Posterior vena cava (tissue), 2 donors: ENCODE results near the gene MINAR2. TPM values are rescaled to one million over a fixed set of nuclear protein-coding genes. Genes with fewer than 3 reads are reported as not detected.

Experiments
- DNase-seq: peaks from one replicate; pipeline ENCODE4 v3.0.0-alpha.2; 2020; ENCODE audit warnings: low spot score
- intact Hi-C, 2 donors: fragments of 100-400 bp; cut with DNase I; formaldehyde crosslinking; loops; one replicate each; pipeline versions ENCODE4 v1.14.1 to v1.14.2; 2022 to 2023
- long read RNA-seq, 2 donors: library from polyadenylated mRNA; unstranded; transcript quantifications; one replicate each; pipeline ENCODE4 v2.0.0, GENCODE V29; 2020 to 2021
- total RNA-seq, 2 donors: library from RNA; stranded (reverse); fragmentation: NEBNext Ultra II Directional; extraction: Animal tissue kit (Norgen Biotek cat#: 25700); gene quantifications; one replicate each; pipeline ENCODE4 v1.2.1, GENCODE V29; 2021
- donor health status: DM: yes; HTN: yes; CAD: no.
- donor health status: DM: yes; HTN: yes; CAD: no.

The MINAR2 gene
- total RNA-seq, result not detected
- long read RNA-seq, donor 1, result 0 reads
- long read RNA-seq, donor 2, result 0 reads

GRCh38 chr5:129747572-129748407 lies at the start of gene MINAR2:
Gene MINAR2 (plus strand): TSS chr5:129748094. CDS start chr5:129748191, 97 bp downstream.
- intact Hi-C loops, result no loop called here
- DNase-seq, result no peak

DNA sequence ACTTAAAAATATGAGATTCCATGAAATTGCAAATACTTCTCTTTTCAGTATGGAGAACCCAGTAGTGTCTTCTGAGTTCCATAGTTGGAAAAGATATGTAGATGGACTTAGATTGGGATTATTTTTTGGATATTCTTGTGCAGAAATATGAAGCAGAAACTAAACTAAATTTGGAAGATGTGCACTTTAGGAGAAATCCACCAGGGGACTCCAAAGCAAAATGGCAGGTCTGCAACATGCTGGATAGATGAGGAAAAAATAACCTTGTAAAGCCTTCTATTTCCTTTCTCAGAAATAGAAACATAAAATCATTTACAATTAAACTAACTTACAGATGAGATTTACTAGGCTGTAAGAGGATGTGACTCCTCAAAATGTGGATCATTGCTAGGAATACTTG lies 49.2 kb upstream of the MINAR2 start:
- DNase-seq, result no peak
- intact Hi-C loops, result no loop called here

DNA sequence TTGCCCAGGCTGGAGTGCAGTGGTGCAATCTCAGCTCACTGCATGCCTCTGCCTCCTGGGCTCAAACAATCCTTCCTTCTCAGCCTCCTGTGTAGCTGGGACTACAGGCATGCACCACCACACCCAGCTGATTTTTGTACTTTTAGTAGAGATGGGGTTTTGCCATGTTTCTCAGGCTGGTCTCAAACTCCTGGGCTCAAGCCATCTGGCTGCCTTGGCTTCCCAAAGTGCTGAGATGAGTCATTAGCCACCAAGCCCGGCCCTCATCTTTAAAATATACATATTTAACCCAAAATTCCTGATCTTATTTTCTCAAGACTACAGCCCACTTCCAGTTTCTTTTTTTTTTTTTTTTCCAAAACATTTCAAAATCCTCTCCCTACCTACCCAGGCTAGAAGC lies 31.7 kb upstream of the MINAR2 start:
- intact Hi-C loops, result no loop called here
- no peak for DNase-seq

DNA sequence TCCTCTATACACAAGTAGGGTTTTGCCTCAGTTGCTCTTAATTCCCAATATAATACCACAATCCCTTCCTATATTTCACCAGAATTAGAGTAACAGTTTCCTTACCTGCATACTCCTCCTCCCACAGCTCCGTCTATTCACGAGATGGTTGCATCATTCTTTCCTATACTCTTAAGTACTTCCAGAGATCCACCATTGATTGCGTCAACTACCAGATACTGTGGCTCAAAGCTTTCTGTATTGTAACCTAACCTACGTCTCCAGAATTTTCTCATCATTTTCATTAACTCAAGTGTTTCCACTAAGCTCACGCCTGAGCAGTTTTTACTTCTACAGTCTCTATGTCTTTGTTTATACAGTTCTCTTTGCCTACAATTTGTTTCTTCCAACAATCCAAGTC lies 31.2 kb upstream of the MINAR2 start:
- no peak for DNase-seq
- intact Hi-C loops, result no loop called here

DNA sequence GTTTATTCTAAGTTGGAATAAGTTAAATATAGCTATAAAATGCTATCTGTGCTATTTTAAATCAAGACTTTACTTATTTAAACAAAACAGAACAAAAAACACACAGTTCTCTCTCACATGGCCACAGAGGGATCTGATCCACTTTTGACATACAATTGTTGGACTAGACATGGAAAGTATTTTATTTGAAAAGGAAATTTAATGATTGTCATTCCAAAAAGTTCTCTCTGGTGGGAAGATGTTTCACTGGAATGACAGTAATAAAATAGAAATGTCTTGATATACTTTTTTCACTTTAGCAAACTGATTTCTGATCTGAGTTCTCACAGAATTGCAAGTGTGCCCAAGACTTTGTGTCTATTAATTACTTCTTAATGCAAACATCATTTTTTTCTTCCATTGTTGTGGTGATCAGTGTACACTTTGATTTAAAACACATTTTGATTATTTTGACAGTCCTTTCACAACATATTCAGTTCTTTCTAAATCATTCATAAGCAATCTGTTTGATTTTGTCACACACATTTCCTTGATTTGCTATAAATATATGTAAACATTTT lies 30.1 kb upstream of the MINAR2 start:
- intact Hi-C loops, result no loop called here
- no peak for DNase-seq

GRCh38 chr5:129718471-129719090 lies 29.3 kb upstream of the MINAR2 start:
- no peak for DNase-seq
- intact Hi-C loops, result no loop called here

DNA sequence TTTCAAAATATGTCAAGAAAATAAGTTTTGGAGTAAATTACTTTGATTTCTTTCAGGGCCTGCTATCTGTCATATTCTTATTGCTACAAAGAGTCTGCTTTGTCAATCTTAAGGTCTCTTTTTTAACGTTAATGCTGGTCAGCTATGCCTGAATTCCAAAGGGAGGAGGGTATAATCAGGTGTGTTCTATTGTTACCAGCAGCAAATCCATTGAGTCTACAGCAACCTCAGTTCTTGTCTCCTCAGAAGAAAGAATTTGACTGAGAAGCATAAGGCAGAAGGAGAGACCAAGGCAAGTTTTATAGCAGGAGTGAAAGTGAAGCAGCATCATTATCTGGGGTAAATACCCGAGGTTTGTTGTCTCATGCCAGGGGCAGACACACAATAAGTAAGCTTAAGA lies 23.7 kb upstream of the MINAR2 start:
- intact Hi-C loops, result no loop called here
- DNase-seq, result no peak

- intact Hi-C loops, result no loop called here
- DNase-seq, result no peak
These were observed 23.2 kb upstream of the MINAR2 start for GRCh38 chr5:129724647-129725046.

DNA sequence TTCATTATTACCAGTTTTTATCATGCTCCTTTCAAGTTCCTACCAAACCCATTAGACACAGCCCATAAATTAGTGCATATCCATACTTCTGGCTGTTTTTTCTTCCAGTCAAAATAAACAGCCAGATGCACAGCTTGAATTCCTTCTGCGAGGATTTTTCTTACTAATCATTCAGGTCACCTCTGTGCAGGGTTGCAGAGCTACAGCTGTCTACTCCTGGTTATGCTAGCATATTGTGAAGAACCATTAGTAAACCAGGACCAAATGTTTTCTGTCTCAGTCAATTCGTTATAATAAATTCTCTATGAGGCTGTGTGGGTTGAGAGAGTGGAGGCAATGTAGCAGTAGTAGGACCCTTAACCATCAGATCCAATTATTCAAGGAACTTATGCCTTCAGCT lies 8.1 kb upstream of the MINAR2 start:
- intact Hi-C loops, result no loop called here
- no peak for DNase-seq

- no peak for DNase-seq
These were observed 4.2 kb upstream of the MINAR2 start for GRCh38 chr5:129743541-129744187.

DNA sequence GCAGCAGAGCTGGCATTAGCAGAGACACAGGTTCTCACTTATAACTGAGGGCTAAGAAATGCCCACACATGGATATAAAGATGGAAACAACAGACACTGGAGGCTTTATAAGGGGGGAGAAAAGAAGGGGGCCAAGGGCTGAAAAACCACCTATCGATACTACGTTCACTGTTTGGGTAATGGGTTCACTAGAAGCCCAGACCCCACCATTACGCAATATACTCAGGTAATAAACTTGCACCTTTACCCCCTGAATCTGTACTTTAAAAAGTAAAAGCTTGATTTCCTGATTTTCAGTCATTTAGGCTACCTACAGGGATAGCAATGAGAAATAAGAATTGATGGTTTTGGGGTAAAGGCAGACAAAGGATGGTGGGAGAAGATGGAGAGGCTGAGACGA lies 1.9 kb upstream of the MINAR2 start:
- DNase-seq, result no peak
- intact Hi-C loops, result no loop called here

More at GRCh38 chr5:129743541-129744187, 4.2 kb upstream of the MINAR2 start:
- intact Hi-C loops, result no loop called here

DNA sequence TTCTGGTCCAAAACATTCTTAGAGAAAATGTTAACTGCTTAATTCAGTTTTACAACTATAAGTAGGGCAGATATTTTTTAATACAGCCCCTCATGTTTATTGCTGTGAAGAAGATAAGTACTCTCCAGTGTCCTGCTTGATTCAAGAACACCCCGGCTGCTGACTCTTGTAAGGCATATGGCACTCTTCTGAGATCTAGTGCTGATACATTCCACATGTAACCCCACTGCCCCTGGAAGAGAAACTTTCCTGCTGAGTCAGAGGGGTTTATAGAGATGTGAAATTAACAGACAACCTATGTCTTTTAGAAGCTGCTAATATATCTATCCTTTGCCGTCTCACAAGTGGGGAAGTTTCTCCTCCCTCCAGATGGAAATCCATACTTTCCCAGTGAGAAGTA lies 1.0 kb upstream of the MINAR2 start:
- DNase-seq, result no peak
- intact Hi-C loops, result no loop called here

- intact Hi-C loops, result no loop called here
- DNase-seq, result no peak
These were observed 1.3 kb downstream of the MINAR2 start for GRCh38 chr5:129748913-129749880.

GRCh38 chr5:129760636-129761325 lies 12.9 kb downstream of the MINAR2 start:
- intact Hi-C loops, result no loop called here

GRCh38 chr5:129763651-129764050 lies 15.8 kb downstream of the MINAR2 start:
- intact Hi-C loops, result no loop called here
- no peak for DNase-seq

More at GRCh38 chr5:129760636-129761325, 12.9 kb downstream of the MINAR2 start:
- no peak for DNase-seq

GRCh38 chr5:129766798-129767197 lies 18.9 kb downstream of the MINAR2 start:
- intact Hi-C loops, result loop anchor here in 1 of 2 donors (5.0 kb wide), 1 partner anchor 859 kb away; no protein-coding TSS in a partner anchor
- no peak for DNase-seq

- DNase-seq, result no peak
- intact Hi-C loops, result loop anchor here in 1 of 2 donors (5.0 kb wide), 1 partner anchor 861 kb away; no protein-coding TSS in a partner anchor
These were observed 20.1 kb downstream of the MINAR2 start for GRCh38 chr5:129767927-129768380.

GRCh38 chr5:129768735-129769134 lies 20.8 kb downstream of the MINAR2 start:
- DNase-seq, result no peak
- intact Hi-C loops, result loop anchor here in 1 of 2 donors (5.0 kb wide), 1 partner anchor 861 kb away; no protein-coding TSS in a partner anchor
